ENCODE data around the gene NQO2. TPM values are rescaled to one million over a fixed set of nuclear protein-coding genes. Genes with fewer than 3 reads are reported as not detected.

NQO2 gene
- total and polyA plus RNA-seq, 2 of the 13 experiments (the other 11 are each of a cell fraction or from before 2014, with no cell fraction given) = 32.2 to 56.5 TPM

DNA sequence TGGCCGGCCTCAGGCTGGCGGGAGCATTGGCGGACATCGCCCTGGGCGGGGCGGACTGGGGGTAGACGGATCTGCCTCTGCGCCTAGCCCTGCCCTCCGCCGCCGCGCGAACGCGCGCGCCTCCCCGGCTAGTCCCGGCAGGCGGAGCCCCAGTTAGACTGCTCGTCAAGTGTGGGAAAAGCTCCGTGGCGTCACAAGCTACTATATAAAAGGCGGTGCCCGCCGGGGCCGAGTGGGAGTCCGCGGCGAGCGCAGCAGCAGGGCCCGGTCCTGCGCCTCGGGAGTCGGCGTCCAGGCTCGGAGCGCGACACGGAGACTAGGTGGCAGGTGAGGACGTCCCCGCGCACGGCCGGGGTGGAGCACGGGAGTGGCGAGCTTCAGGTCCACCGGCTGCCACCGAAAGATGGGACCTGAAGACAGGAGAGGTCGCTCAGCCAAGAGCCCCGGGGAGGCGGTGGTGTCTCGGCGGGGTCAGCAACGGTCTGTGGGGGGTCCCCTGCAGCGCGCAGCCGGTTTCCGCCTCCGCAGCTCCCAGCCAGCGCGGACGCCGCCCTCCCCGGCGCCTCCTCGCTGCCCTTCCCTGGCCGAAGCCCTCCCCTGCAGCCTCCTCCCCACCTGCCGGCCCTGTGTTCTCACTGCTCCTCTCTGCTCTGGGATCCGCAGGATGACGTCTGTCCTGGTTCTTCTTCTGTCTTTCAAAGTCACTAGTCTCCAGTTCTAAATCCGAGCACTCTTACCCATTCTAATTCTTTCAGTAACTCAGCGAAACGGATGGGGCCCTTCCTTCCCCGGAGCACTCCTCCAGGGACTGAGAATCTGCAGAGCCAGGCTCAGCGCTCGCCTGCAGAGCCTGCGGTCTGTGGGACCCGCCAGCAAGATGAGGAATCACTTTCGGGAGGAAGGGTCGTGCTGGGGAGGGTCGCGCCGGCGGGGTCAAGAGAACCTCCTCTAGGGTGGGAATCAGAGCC, 64.3 kb downstream of the NQO2 start (continued):
- TF ChIP-seq, protein P1, sequence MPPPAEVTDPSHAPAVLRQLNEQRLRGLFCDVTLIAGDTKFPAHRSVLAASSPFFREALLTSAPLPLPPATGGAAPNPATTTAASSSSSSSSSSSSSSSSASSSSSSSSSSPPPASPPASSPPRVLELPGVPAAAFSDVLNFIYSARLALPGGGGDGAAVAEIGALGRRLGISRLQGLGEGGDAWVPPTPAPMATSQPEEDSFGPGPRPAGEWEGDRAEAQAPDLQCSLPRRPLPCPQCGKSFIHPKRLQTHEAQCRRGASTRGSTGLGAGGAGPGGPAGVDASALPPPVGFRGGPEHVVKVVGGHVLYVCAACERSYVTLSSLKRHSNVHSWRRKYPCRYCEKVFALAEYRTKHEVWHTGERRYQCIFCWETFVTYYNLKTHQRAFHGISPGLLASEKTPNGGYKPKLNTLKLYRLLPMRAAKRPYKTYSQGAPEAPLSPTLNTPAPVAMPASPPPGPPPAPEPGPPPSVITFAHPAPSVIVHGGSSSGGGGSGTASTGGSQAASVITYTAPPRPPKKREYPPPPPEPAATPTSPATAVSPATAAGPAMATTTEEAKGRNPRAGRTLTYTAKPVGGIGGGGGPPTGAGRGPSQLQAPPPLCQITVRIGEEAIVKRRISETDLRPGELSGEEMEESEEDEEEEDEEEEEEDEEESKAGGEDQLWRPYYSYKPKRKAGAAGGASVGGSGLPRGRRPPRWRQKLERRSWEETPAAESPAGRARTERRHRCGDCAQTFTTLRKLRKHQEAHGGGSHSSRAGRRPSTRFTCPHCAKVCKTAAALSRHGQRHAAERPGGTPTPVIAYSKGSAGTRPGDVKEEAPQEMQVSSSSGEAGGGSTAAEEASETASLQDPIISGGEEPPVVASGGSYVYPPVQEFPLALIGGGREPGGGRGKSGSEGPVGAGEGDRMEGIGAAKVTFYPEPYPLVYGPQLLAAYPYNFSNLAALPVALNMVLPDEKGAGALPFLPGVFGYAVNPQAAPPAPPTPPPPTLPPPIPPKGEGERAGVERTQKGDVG (CRISPR knock-in tag; IDR thresholded peaks at IDR 0.05; ENCODE audit: borderline replicate concordance) = peak; percentile 95; the same call in 1 of the 2 replicates
- TF ChIP-seq TEAD2 (CRISPR knock-in tag; IDR thresholded peaks at IDR 0.05) (no peak), HES4 (CRISPR knock-in tag; IDR thresholded peaks at IDR 0.05; ENCODE audit: borderline replicate concordance) (peak; percentile 84), ZNF678 (CRISPR knock-in tag; IDR thresholded peaks at IDR 0.05) (no peak; the same call in 1 of the 2 replicates), ZNF333 (CRISPR knock-in tag; IDR thresholded peaks at IDR 0.05; ENCODE audit: borderline replicate concordance) (peak; percentile 87), ZNF446 (CRISPR knock-in tag; IDR thresholded peaks at IDR 0.05) (peak; percentile 78; the same call in 1 of the 2 replicates), ETV5 (CRISPR knock-in tag; IDR thresholded peaks at IDR 0.05; ENCODE audit: borderline replicate concordance) (peak; percentile 55), NONO (IDR thresholded peaks at IDR 0.05) (no peak), NONO (CRISPR knock-in tag; conservative IDR thresholded peaks at IDR 0.05) (peak; percentile 72), NRL (CRISPR knock-in tag; IDR thresholded peaks at IDR 0.05; ENCODE audit: borderline replicate concordance) (peak; percentile 72; the same call in 1 of the 2 replicates), YEATS2 (CRISPR knock-in tag; IDR thresholded peaks at IDR 0.05; ENCODE audit: borderline replicate concordance) (peak; percentile 48; the same call in 1 of the 2 replicates), KMT2A (CRISPR knock-in tag; IDR thresholded peaks at IDR 0.05) (peak; percentile 93), ZNF75D (CRISPR knock-in tag; IDR thresholded peaks at IDR 0.05; ENCODE audit: borderline replicate concordance) (no peak), MIER3 (CRISPR knock-in tag; IDR thresholded peaks at IDR 0.05; ENCODE audit: borderline replicate concordance) (0 out of 2 replicates have a peak, but pooled peaks have one; percentile 19), ZNF777 (CRISPR knock-in tag; IDR thresholded peaks at IDR 0.05) (peak; percentile 85; the same call in 1 of the 2 replicates)
- TF ChIP-seq, protein P2, sequence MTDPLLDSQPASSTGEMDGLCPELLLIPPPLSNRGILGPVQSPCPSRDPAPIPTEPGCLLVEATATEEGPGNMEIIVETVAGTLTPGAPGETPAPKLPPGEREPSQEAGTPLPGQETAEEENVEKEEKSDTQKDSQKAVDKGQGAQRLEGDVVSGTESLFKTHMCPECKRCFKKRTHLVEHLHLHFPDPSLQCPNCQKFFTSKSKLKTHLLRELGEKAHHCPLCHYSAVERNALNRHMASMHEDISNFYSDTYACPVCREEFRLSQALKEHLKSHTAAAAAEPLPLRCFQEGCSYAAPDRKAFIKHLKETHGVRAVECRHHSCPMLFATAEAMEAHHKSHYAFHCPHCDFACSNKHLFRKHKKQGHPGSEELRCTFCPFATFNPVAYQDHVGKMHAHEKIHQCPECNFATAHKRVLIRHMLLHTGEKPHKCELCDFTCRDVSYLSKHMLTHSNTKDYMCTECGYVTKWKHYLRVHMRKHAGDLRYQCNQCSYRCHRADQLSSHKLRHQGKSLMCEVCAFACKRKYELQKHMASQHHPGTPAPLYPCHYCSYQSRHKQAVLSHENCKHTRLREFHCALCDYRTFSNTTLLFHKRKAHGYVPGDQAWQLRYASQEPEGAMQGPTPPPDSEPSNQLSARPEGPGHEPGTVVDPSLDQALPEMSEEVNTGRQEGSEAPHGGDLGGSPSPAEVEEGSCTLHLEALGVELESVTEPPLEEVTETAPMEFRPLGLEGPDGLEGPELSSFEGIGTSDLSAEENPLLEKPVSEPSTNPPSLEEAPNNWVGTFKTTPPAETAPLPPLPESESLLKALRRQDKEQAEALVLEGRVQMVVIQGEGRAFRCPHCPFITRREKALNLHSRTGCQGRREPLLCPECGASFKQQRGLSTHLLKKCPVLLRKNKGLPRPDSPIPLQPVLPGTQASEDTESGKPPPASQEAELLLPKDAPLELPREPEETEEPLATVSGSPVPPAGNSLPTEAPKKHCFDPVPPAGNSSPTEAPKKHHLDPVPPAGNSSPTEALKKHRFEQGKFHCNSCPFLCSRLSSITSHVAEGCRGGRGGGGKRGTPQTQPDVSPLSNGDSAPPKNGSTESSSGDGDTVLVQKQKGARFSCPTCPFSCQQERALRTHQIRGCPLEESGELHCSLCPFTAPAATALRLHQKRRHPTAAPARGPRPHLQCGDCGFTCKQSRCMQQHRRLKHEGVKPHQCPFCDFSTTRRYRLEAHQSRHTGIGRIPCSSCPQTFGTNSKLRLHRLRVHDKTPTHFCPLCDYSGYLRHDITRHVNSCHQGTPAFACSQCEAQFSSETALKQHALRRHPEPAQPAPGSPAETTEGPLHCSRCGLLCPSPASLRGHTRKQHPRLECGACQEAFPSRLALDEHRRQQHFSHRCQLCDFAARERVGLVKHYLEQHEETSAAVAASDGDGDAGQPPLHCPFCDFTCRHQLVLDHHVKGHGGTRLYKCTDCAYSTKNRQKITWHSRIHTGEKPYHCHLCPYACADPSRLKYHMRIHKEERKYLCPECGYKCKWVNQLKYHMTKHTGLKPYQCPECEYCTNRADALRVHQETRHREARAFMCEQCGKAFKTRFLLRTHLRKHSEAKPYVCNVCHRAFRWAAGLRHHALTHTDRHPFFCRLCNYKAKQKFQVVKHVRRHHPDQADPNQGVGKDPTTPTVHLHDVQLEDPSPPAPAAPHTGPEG (CRISPR knock-in tag; IDR thresholded peaks at IDR 0.05) = peak; percentile 59; the same call in 1 of the 2 replicates
- TF ChIP-seq, protein P3, sequence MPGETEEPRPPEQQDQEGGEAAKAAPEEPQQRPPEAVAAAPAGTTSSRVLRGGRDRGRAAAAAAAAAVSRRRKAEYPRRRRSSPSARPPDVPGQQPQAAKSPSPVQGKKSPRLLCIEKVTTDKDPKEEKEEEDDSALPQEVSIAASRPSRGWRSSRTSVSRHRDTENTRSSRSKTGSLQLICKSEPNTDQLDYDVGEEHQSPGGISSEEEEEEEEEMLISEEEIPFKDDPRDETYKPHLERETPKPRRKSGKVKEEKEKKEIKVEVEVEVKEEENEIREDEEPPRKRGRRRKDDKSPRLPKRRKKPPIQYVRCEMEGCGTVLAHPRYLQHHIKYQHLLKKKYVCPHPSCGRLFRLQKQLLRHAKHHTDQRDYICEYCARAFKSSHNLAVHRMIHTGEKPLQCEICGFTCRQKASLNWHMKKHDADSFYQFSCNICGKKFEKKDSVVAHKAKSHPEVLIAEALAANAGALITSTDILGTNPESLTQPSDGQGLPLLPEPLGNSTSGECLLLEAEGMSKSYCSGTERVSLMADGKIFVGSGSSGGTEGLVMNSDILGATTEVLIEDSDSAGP (CRISPR knock-in tag; IDR thresholded peaks at IDR 0.05; ENCODE audit: borderline replicate concordance) = peak; percentile 93
